ENCODE data around the gene C5orf46. TPM values are rescaled to one million over a fixed set of nuclear protein-coding genes. Genes with fewer than 3 reads are reported as not detected.
A peak's percentile ranks its signal among the peaks of the same experiment; 100 is the strongest.
"Not testable (repeated sequence)": the region's sequence is repeated elsewhere in the genome, so short reads cannot be mapped to it uniquely, and the experiment has no call there.

The C5orf46 gene
- polyA plus RNA-seq, 1 of the 3 experiments (the other 2 are of a cell fraction): 4.1 TPM

- Histone ChIP-seq H3K4me3 (ENCODE audit: low read depth in 2 of 2, low read length in 1 of 2) (no peak overlapping the region), H3K9me2 (no peaks in the 10 kb centered on the region), H3K4me2 (no peak overlapping the region), H3K9ac (no peak overlapping the region), H3F3A (replicated peaks; ENCODE audit: insufficient read depth) (no peaks in the 10 kb centered on the region), H3K27ac (ENCODE audit: low read depth in 2 of 2, low read length in 1 of 2) (no peak overlapping the region), H2AFZ (ENCODE audit: low read depth) (no peak overlapping the region), H3K36me3 (replicated peaks in 1 of 2; ENCODE audit: control insufficient read depth in 1 of 2, insufficient read depth in 2 of 2, low read length in 1 of 2) (no peaks in the 10 kb centered on the region), H3K9me3 (no peaks in the 10 kb centered on the region), H3K27me3 (ENCODE audit: insufficient read depth) (no peaks in the 10 kb centered on the region), H3K4me1 (ENCODE audit: control insufficient read depth in 1 of 2, insufficient read depth in 2 of 2, low read depth in 1 of 2, low read length in 1 of 2) (no peaks in the 10 kb centered on the region), H3K79me2 (ENCODE audit: insufficient read depth) (no peaks in the 10 kb centered on the region), H4K20me1 (ENCODE audit: insufficient read depth) (no peaks in the 10 kb centered on the region)
- no peak for DNase-seq
- CTCF ChIA-PET: no interaction called here
- no peak for TF ChIP-seq GABPA (IDR thresholded peaks at IDR 0.05; ENCODE audit: low read depth)
- no peak for TF ChIP-seq TEAD4 (IDR thresholded peaks at IDR 0.05; ENCODE audit: borderline replicate concordance, insufficient read depth)
- no peak for TF ChIP-seq MXI1 (IDR thresholded peaks at IDR 0.05; ENCODE audit: low read depth, low read length)
- TF ChIP-seq USF1 (IDR thresholded peaks at IDR 0.05; ENCODE audit: borderline replicate concordance, low read depth): no peak
- WGBS (ENCODE audit: low lambda C conversion rate): 22% methylated on average over 6 of the region's 6 CpGs
- POLR2A ChIA-PET: no interaction called here
Measured at GRCh38 chr5:147954971-147955370, 48.6 kb upstream of the C5orf46 start.

- Histone ChIP-seq H3K36me3 (replicated peaks in 1 of 2; ENCODE audit: control insufficient read depth in 1 of 2, insufficient read depth in 2 of 2, low read length in 1 of 2) (no peaks in the 10 kb centered on the region), H2AFZ (ENCODE audit: low read depth) (no peak overlapping the region; the same call in 1 of the 2 replicates), H3K79me2 (ENCODE audit: insufficient read depth) (no peaks in the 10 kb centered on the region), H3K9me3 (no peaks in the 10 kb centered on the region), H3K4me3 (ENCODE audit: low read depth in 2 of 2, low read length in 1 of 2) (no peak overlapping the region), H3K27me3 (ENCODE audit: insufficient read depth) (no peaks in the 10 kb centered on the region), H3K27ac (ENCODE audit: low read depth in 2 of 2, low read length in 1 of 2) (no peak overlapping the region), H3K9ac (no peak overlapping the region), H3K4me2 (no peak overlapping the region), H4K20me1 (ENCODE audit: insufficient read depth) (no peaks in the 10 kb centered on the region), H3F3A (replicated peaks; ENCODE audit: insufficient read depth) (no peaks in the 10 kb centered on the region), H3K4me1 (ENCODE audit: control insufficient read depth in 1 of 2, insufficient read depth in 2 of 2, low read depth in 1 of 2, low read length in 1 of 2) (no peaks in the 10 kb centered on the region), H3K9me2 (no peaks in the 10 kb centered on the region)
- peak; percentile 67 for DNase-seq
- CTCF ChIA-PET: interaction anchor here (0.6 to 2.1 kb wide), 17 partner anchors 12 to 1906 kb away, joined by 3 to 8 read pairs (median 4); no protein-coding TSS in a partner anchor
- WGBS (ENCODE audit: low lambda C conversion rate): 16% methylated on average over 2 of the region's 2 CpGs
- TF ChIP-seq CTCF (IDR thresholded peaks at IDR 0.05) (peak; percentile 82), MAX (IDR thresholded peaks at IDR 0.05; ENCODE audit: low read depth) (no peak), TAF1 (IDR thresholded peaks at IDR 0.05; ENCODE audit: borderline replicate concordance, low read depth, low read length) (no peak), RAD21 (IDR thresholded peaks at IDR 0.05; ENCODE audit: low read length) (peak; percentile 83), SMC3 (IDR thresholded peaks at IDR 0.05; ENCODE audit: low read depth, low read length) (peak; percentile 55)
- POLR2A ChIA-PET: no interaction called here
Measured at GRCh38 chr5:147949711-147950573, 43.6 kb upstream of the C5orf46 start.

- H3K36me3 ChIP-seq (replicated peaks in 1 of 2; ENCODE audit: control insufficient read depth in 1 of 2, insufficient read depth in 2 of 2, low read length in 1 of 2); H3K4me3 ChIP-seq (ENCODE audit: low read depth in 2 of 2, low read length in 1 of 2); H3K9me2 ChIP-seq; H2AFZ ChIP-seq (ENCODE audit: low read depth); POLR2A ChIA-PET; DNase-seq; H3K27ac ChIP-seq (ENCODE audit: low read depth in 2 of 2, low read length in 1 of 2); H3F3A ChIP-seq (replicated peaks; ENCODE audit: insufficient read depth); H3K4me1 ChIP-seq (ENCODE audit: control insufficient read depth in 1 of 2, insufficient read depth in 2 of 2, low read depth in 1 of 2, low read length in 1 of 2); H3K79me2 ChIP-seq (ENCODE audit: insufficient read depth); H3K9me3 ChIP-seq; H3K4me2 ChIP-seq; H3K27me3 ChIP-seq (ENCODE audit: insufficient read depth); H3K9ac ChIP-seq; H4K20me1 ChIP-seq (ENCODE audit: insufficient read depth): not testable (repeated sequence)
- 72% methylated on average over 24 of the region's 25 CpGs for whole genome bisulfite sequencing (ENCODE audit: low lambda C conversion rate)
- CTCF ChIA-PET: interaction anchor here (1.2 to 1.6 kb wide), 2 partner anchors 89 to 784 kb away, joined by 3 to 5 read pairs; no protein-coding TSS in a partner anchor
Measured at GRCh38 chr5:147946658-147947274, 40.4 kb upstream of the C5orf46 start.
